Fibroblast of lung (primary cell): ENCODE results near the gene SFMBT2.

Experiments used
- EZH2 ChIP-seq: IDR thresholded peaks from 2 replicates; pipeline ENCODE4 v1.5.1; 2012; ENCODE audit warnings: low read length, control low read depth, mild to moderate bottlenecking; ENCODE audit errors: missing control alignments
- TF ChIP-seq, protein P1 (sequence below), 2 donors: IDR thresholded peaks in 1 of 2; conservative IDR thresholded peaks in 1 of 2; 1 replicate in 1 of 2; 2 replicates in 1 of 2; pipeline ENCODE4 v1.5.1; 2011 to 2012; ENCODE audit warnings: low read length in 2 of 2, control low read depth in 1 of 2, inconsistent platforms in 1 of 2, low read depth in 1 of 2, mild to moderate bottlenecking in 1 of 2

DNA sequence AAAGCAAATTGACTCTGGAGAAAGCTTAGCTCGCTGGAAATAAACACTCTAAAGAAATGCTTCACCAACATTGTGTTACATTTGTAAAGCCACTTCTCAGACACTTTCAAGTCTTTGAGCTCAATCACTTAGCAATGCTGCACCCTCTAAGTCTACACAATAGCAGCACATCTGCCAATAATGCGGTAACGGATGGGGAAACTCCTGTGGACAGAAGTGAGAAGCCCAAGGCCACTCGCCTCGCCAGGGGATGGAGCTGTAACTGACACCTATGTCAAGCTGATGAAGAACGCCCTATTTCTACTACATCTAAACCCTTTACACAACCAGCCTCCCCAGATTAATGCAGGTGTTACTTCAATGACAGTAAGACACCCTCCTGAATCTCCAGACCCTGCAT is 167.7 kb downstream of the SFMBT2 start:
- TF ChIP-seq, protein P1, sequence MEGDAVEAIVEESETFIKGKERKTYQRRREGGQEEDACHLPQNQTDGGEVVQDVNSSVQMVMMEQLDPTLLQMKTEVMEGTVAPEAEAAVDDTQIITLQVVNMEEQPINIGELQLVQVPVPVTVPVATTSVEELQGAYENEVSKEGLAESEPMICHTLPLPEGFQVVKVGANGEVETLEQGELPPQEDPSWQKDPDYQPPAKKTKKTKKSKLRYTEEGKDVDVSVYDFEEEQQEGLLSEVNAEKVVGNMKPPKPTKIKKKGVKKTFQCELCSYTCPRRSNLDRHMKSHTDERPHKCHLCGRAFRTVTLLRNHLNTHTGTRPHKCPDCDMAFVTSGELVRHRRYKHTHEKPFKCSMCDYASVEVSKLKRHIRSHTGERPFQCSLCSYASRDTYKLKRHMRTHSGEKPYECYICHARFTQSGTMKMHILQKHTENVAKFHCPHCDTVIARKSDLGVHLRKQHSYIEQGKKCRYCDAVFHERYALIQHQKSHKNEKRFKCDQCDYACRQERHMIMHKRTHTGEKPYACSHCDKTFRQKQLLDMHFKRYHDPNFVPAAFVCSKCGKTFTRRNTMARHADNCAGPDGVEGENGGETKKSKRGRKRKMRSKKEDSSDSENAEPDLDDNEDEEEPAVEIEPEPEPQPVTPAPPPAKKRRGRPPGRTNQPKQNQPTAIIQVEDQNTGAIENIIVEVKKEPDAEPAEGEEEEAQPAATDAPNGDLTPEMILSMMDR (conservative IDR thresholded peaks at IDR 0.05 in 1 of 2, IDR thresholded peaks at IDR 0.05 in 1 of 2; ENCODE audit: low read depth in 1 of 2, low read length in 2 of 2): no peak
- no peak for TF ChIP-seq EZH2
